ENCODE data around the gene CLEC20A. TPM values are rescaled to one million over a fixed set of nuclear protein-coding genes. Genes with fewer than 3 reads are reported as not detected.

CLEC20A gene
- total RNA-seq (not detected), polyA plus RNA-seq (not detected)

DNA sequence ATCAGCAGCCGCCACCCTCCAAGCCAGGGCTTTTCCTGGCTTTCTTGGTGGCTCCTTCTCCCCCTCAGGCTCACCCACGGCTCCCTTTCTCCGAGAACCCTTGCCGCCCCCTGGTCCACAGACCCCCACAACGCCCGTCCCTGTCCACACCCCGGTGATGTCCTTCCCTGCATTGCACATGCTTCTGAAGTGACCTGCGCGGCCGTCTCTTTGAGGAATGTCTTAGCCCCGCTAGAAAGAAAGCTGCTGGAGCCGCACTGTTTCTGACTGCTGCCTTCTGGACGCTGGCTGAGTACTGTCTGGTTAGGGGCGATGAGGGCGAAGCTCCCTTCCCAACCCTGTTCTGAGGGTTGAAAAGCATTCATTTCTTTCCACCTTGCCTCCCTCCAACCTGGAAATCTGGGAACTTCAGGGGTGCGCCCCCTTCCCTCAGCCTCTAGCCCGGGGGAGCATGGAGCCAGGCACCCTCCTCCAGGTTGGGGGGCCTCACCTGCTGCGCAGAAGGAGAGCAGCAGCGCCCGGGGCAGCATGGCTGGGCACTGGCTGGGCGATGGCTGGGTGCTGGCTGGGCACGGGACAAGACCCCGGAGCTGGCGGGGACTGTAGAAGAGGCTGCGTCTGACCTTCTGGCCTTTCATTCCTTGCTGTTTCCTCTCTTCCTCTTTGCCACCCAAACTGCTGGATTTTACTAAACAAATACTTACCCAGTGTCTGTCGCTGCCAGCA is at the start of gene CLEC20A:
CLEC20A (minus strand) TSS at position 555 of the 726 bp plus-strand sequence; CDS start at position 530, 25 bp downstream.
- H3K9me3 Mint-ChIP-seq = no peaks in the 10 kb centered on the region
- H3K36me3 ChIP-seq (ENCODE audit: insufficient read depth, low read length) = no peaks in the 10 kb centered on the region
- no peaks in the 10 kb centered on the region for H3K4me1 ChIP-seq (ENCODE audit: insufficient read depth, low read length)
- no peaks in the 10 kb centered on the region for H3K4me1 Mint-ChIP-seq
- H3K27me3 ChIP-seq (ENCODE audit: insufficient read depth, low read length) = no peaks in the 10 kb centered on the region
- no peaks in the 10 kb centered on the region for H3K36me3 Mint-ChIP-seq
- H3K27ac Mint-ChIP-seq = no peak within 1 kb of the TSS
- H3K27me3 Mint-ChIP-seq = peaks cover 0 to 5% of the 10 kb centered on the region in 2 donors
- no peak for DNase-seq
- H3K4me3 ChIP-seq (ENCODE audit: low read length in 2 of 2) = no peak within 1 kb of the TSS
- CTCF ChIA-PET (ENCODE audit: partially characterized antibody) = no interaction called here
- POLR2A ChIA-PET (ENCODE audit: partially characterized antibody) = no interaction called here
- H3K27ac ChIP-seq (ENCODE audit: low read depth, low read length) = no peak within 1 kb of the TSS
- intact Hi-C loops (cut with micrococcal nuclease) = no loop called here
- H3K9me3 ChIP-seq (ENCODE audit: control insufficient read depth in 1 of 2, low read length in 2 of 2) = no peaks in the 10 kb centered on the region
- no peak within 1 kb of the TSS for H3K4me3 Mint-ChIP-seq

DNA sequence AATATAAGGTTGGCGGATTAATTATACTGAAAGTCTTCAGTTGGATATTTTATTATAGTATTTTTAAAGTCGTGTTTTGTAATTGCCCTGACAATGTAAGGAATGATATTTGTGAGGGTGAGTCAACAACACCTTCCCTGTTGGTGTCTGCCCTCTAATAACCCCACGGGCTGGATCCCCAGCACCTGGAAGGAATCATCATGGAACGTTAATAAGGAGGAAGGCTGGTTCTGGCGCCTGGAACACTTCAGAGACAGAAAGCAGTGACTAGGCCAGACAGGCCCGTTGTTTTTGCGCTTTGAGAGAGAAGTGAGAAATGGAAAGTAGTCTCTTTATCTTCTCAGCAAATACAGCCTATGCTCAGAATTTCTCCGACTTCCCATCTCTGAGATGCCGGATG is 47.8 kb upstream of the CLEC20A start:
- Mint-ChIP-seq H3K4me3 (peak overlapping the region in 4 of 8 donors; percentile 7 to 67 (median 60)), H3K9me3 (peaks cover 0 to 2% (median 0%) of the 10 kb centered on the region in 8 donors), H3K36me3 (peaks cover 0 to 1% of the 10 kb centered on the region in 2 donors), H3K4me1 (peaks cover 9 to 27% (median 11%) of the 10 kb centered on the region in 4 donors), H3K27me3 (no peaks in the 10 kb centered on the region), H3K27ac (peak overlapping the region in 1 of 7 donors; percentile 1)
- Histone ChIP-seq H3K9me3 (ENCODE audit: control insufficient read depth in 1 of 2, low read length in 2 of 2) (no peaks in the 10 kb centered on the region), H3K27me3 (ENCODE audit: insufficient read depth, low read length) (no peaks in the 10 kb centered on the region), H3K4me3 (ENCODE audit: low read length in 2 of 2) (no peak overlapping the region), H3K27ac (ENCODE audit: low read depth, low read length) (no peak overlapping the region), H3K36me3 (ENCODE audit: insufficient read depth, low read length) (no peaks in the 10 kb centered on the region), H3K4me1 (ENCODE audit: insufficient read depth, low read length) (peaks cover 16% of the 10 kb centered on the region)
- intact Hi-C loops (cut with micrococcal nuclease) = loop anchor here (5.0 kb wide), 1 partner anchor 533 kb away; no protein-coding TSS in a partner anchor
- no peak for DNase-seq
- POLR2A ChIA-PET (ENCODE audit: partially characterized antibody) = no interaction called here
- CTCF ChIA-PET (ENCODE audit: partially characterized antibody) = interaction anchor here (1.0 to 3.0 kb wide), 4 partner anchors 17 to 462 kb away, joined by 4 to 32 read pairs (median 6); no protein-coding TSS in a partner anchor

DNA sequence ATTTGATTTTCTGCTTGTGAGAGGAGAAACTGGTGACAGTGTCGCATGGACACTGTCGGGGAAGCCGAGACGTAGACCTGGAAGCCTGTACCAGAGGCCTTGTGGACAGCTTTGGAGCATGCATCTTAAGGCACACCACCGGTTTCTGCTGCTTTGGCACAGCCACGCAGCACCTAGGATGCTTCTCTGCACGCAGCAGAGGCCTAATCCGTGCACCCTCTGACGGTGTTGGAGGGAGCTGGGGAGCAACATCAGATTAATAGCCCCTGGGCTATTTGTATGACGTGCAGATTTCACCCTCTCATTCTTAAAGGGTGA is 46.5 kb upstream of the CLEC20A start:
- no peak overlapping the region for H3K27ac ChIP-seq (ENCODE audit: low read depth, low read length)
- H3K36me3 ChIP-seq (ENCODE audit: insufficient read depth, low read length) = no peaks in the 10 kb centered on the region
- no peaks in the 10 kb centered on the region for H3K9me3 ChIP-seq (ENCODE audit: control insufficient read depth in 1 of 2, low read length in 2 of 2)
- POLR2A ChIA-PET (ENCODE audit: partially characterized antibody) = no interaction called here
- H3K4me1 Mint-ChIP-seq = peaks cover 9 to 27% (median 11%) of the 10 kb centered on the region in 4 donors
- H3K4me3 ChIP-seq (ENCODE audit: low read length in 2 of 2) = no peak overlapping the region
- intact Hi-C loops (cut with micrococcal nuclease) = loop anchor here (2.0 to 5.0 kb wide), 2 partner anchors 186 to 534 kb away; no protein-coding TSS in a partner anchor
- peaks cover 16% of the 10 kb centered on the region for H3K4me1 ChIP-seq (ENCODE audit: insufficient read depth, low read length)
- no peaks in the 10 kb centered on the region for H3K27me3 Mint-ChIP-seq
- peaks cover 0 to 2% (median 0%) of the 10 kb centered on the region in 8 donors for H3K9me3 Mint-ChIP-seq
- CTCF ChIA-PET (ENCODE audit: partially characterized antibody) = interaction anchor here (1.2 to 5.4 kb wide), 8 partner anchors 8 to 461 kb away, joined by 3 to 44 read pairs (median 6); no protein-coding TSS in a partner anchor
- H3K36me3 Mint-ChIP-seq = no peaks in the 10 kb centered on the region
- peak overlapping the region; percentile 85 to 95 (median 92) for H3K4me3 Mint-ChIP-seq
- H3K27ac Mint-ChIP-seq = peak overlapping the region in 3 of 7 donors; percentile 50 to 85 (median 72)
- peak in 3 of 5 donors; percentile 0 to 9 (median 7) for DNase-seq
- H3K27me3 ChIP-seq (ENCODE audit: insufficient read depth, low read length) = no peaks in the 10 kb centered on the region

DNA sequence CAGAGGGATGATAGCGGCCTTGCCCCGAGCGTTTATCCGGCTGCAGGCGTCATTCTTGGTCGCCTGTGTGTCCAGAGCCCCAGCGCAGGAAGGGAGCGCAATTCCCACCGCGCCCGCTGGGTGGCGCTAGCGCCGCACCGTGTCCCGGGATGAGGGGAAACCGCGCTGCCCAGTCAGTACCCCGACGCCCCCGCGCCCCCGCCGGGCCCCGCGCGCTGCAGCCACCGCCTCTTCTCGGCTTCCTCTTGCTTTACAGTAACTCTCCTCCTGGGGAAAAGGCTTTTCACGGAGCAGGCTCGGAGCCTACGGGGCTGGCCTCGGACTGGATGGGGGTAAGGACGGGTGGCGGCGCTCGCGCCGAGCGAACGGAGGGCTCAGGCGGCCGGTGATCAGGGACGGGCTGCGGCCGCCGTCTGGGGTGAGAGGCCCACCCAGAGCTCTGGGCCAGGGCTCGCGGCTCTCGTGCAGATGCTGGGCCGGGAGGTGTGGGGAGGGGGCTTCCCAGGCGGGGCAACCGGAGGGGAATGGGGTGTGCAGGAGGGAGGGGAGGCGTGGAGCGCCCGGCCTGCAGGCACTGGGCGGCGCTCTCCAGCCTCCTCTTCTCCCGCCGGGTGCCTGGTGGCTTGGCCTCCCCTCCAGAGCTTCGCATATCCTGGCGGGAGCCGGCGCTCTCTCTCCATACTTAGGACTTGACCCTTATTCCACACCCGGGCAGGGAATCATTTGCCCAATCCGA is 46.0 kb upstream of the CLEC20A start:
- ChIA-PET POLR2A (ENCODE audit: partially characterized antibody) (interaction anchor here (1.0 to 1.4 kb wide), 2 partner anchors 9 to 211 kb away, joined by 3 to 4 read pairs; no protein-coding TSS in a partner anchor), CTCF (ENCODE audit: partially characterized antibody) (interaction anchor here (0.8 to 5.4 kb wide), 13 partner anchors 9 to 1267 kb away, joined by 3 to 44 read pairs (median 3); no protein-coding TSS in a partner anchor)
- no peaks in the 10 kb centered on the region for H3K36me3 Mint-ChIP-seq
- Histone ChIP-seq H3K36me3 (ENCODE audit: insufficient read depth, low read length) (no peaks in the 10 kb centered on the region), H3K4me3 (ENCODE audit: low read length in 2 of 2) (peak overlapping the region; percentile 91 to 99), H3K4me1 (ENCODE audit: insufficient read depth, low read length) (peaks cover 16% of the 10 kb centered on the region), H3K27ac (ENCODE audit: low read depth, low read length) (peak overlapping the region; percentile 39), H3K9me3 (ENCODE audit: control insufficient read depth in 1 of 2, low read length in 2 of 2) (no peaks in the 10 kb centered on the region), H3K27me3 (ENCODE audit: insufficient read depth, low read length) (no peaks in the 10 kb centered on the region)
- H3K4me3 Mint-ChIP-seq = peak overlapping the region; percentile 92 to 95 (median 94)
- H3K27me3 Mint-ChIP-seq = no peaks in the 10 kb centered on the region
- H3K4me1 Mint-ChIP-seq = peaks cover 9 to 27% (median 11%) of the 10 kb centered on the region in 4 donors
- peak overlapping the region; percentile 25 to 90 (median 81) for H3K27ac Mint-ChIP-seq
- peaks cover 0 to 2% (median 0%) of the 10 kb centered on the region in 8 donors for H3K9me3 Mint-ChIP-seq
- intact Hi-C loops (cut with micrococcal nuclease) = loop anchor here (1.0 to 5.0 kb wide), 6 partner anchors 10 to 827 kb away; no protein-coding TSS in a partner anchor
- peak; percentile 73 to 88 (median 81) for DNase-seq

DNA sequence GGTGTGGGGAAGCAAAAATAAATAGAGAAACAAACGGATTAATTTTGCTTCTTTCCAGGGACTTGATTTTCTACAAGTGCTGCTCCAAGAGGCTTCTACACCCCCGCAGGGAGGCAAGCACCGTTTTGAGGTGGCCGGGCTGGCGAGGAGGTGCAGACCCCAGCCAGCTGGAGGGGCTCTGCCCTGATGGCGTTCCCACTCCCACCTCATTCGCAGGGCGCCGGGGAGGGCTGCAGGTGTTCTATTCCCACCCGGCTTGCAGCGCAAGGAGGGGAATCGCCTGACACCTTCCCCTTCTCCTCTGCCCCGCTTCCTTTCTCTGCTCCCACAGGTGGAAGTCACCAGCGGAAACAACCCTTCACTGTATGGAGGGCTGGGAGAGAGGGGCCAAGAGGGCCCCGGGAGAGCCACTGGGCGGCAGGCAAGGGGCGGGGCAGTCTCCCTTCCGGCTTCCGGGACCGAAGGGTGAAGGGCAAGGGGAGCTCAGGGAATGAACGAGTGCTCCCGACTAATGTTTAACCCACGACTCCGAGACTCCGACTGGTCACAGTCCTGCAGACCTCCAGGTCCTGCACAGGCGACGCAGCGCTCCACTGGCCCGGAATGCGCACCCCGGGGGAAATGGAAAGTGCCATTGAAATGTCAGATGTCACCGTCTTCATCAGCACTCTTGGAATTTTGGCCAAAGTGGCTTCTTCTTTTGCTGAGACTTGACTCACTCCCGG is 45.2 kb upstream of the CLEC20A start:
- intact Hi-C loops (cut with micrococcal nuclease) = loop anchor here (1.0 to 5.0 kb wide), 6 partner anchors 10 to 827 kb away; no protein-coding TSS in a partner anchor
- peak overlapping the region; percentile 39 for H3K27ac ChIP-seq (ENCODE audit: low read depth, low read length)
- Mint-ChIP-seq H3K27me3 (no peaks in the 10 kb centered on the region), H3K4me1 (peaks cover 9 to 27% (median 11%) of the 10 kb centered on the region in 4 donors), H3K27ac (peak overlapping the region; percentile 25 to 90 (median 78)), H3K36me3 (no peaks in the 10 kb centered on the region), H3K4me3 (peak overlapping the region; percentile 92 to 95 (median 94)), H3K9me3 (peaks cover 0 to 2% (median 0%) of the 10 kb centered on the region in 8 donors)
- DNase-seq = peak in 1 of 5 donors; percentile 3
- H3K9me3 ChIP-seq (ENCODE audit: control insufficient read depth in 1 of 2, low read length in 2 of 2) = no peaks in the 10 kb centered on the region
- peak overlapping the region; percentile 91 to 99 for H3K4me3 ChIP-seq (ENCODE audit: low read length in 2 of 2)
- POLR2A ChIA-PET (ENCODE audit: partially characterized antibody) = interaction anchor here (1.0 to 1.4 kb wide), 3 partner anchors 9 to 212 kb away, joined by 3 to 4 read pairs (median 4); partner anchors contain the start of gene RALGPS2
- no peaks in the 10 kb centered on the region for H3K36me3 ChIP-seq (ENCODE audit: insufficient read depth, low read length)
- H3K4me1 ChIP-seq (ENCODE audit: insufficient read depth, low read length) = peaks cover 16% of the 10 kb centered on the region
- H3K27me3 ChIP-seq (ENCODE audit: insufficient read depth, low read length) = no peaks in the 10 kb centered on the region
- CTCF ChIA-PET (ENCODE audit: partially characterized antibody) = interaction anchor here (0.8 to 5.4 kb wide), 12 partner anchors 9 to 1268 kb away, joined by 3 to 44 read pairs (median 4); no protein-coding TSS in a partner anchor

DNA sequence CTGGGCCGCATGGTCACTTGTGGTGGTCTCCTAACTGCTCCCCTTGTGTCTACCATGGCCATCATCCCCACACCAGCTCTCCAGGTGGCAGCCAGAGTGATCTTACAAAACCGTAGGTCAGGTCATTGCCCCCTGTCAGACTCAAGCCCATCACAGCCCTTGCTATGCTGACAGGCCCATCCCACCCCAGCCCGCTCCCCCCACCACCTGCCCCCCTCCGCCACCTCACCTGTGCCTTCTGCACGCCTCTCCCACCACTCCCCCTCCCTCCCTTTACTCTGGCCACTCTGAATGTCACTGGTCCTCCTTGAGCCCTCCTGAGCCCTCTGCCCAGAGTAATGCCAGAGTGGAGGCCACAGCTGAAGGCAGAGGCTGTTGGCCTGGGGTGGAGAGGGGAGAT is 44.6 kb upstream of the CLEC20A start:
- H3K9me3 Mint-ChIP-seq = peaks cover 0 to 2% (median 0%) of the 10 kb centered on the region in 8 donors
- Histone ChIP-seq H3K4me1 (ENCODE audit: insufficient read depth, low read length) (peaks cover 16% of the 10 kb centered on the region), H3K4me3 (ENCODE audit: low read length in 2 of 2) (peak overlapping the region in 1 of 2 donors; percentile 91), H3K9me3 (ENCODE audit: control insufficient read depth in 1 of 2, low read length in 2 of 2) (no peaks in the 10 kb centered on the region), H3K27me3 (ENCODE audit: insufficient read depth, low read length) (no peaks in the 10 kb centered on the region), H3K27ac (ENCODE audit: low read depth, low read length) (peak overlapping the region; percentile 39), H3K36me3 (ENCODE audit: insufficient read depth, low read length) (no peaks in the 10 kb centered on the region)
- peaks cover 9 to 27% (median 11%) of the 10 kb centered on the region in 4 donors for H3K4me1 Mint-ChIP-seq
- CTCF ChIA-PET (ENCODE audit: partially characterized antibody) = interaction anchor here (1.0 to 5.4 kb wide), 6 partner anchors 10 to 1269 kb away, joined by 3 to 44 read pairs (median 6); no protein-coding TSS in a partner anchor
- H3K36me3 Mint-ChIP-seq = no peaks in the 10 kb centered on the region
- H3K27me3 Mint-ChIP-seq = no peaks in the 10 kb centered on the region
- POLR2A ChIA-PET (ENCODE audit: partially characterized antibody) = interaction anchor here (1.2 to 1.4 kb wide), 2 partner anchors 183 to 212 kb away, joined by 4 read pairs; partner anchors contain the start of gene RALGPS2
- peak overlapping the region in 3 of 7 donors; percentile 25 to 62 (median 30) for H3K27ac Mint-ChIP-seq
- H3K4me3 Mint-ChIP-seq = peak overlapping the region; percentile 92 to 95 (median 94)
- intact Hi-C loops (cut with micrococcal nuclease) = loop anchor here (5.0 kb wide), 1 partner anchor 536 kb away; no protein-coding TSS in a partner anchor
- DNase-seq = no peak

Data from CD4-positive, alpha-beta memory T cell (primary cell).